ENCODE measurements around the gene SEC63. TPM values are rescaled to one million over a fixed set of nuclear protein-coding genes. Genes with fewer than 3 reads are reported as not detected.
"Not testable (repeated sequence)": the region's sequence is repeated elsewhere in the genome, so short reads cannot be mapped to it uniquely, and the experiment has no call there.

The SEC63 gene
- total RNA-seq, 1 donor from 2014 or later, result 25.3 TPM

DNA sequence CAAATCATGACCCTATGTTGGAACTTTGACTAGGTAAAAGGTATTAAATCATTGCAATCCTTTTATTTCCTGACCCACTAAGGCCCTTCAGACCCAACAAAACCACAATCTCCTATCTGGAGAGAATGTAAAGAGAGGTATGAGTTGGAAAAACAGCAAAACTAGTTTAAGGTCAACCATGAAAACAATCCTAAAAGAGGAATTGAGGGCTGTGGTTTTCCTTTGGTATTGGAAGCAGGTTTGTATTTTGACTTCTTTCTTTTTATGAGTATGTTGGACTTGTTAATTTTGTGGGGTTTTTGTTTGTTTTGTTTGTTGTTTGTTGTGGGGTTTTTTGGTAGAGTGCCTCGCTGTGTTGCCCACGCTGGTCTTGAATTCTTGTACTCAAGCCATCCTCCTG is 4.7 kb upstream of the SEC63 start:
- Histone ChIP-seq H3K4me1 (no peaks in the 10 kb centered on the region), H3K27ac (no peak overlapping the region), H3K36me3 (no peaks in the 10 kb centered on the region), H3K4me3 (no peak overlapping the region), H3K9me3 (no peaks in the 10 kb centered on the region), H3K27me3 (no peaks in the 10 kb centered on the region)
- TF ChIP-seq POLR2A (IDR thresholded peaks at IDR 0.05) (no peak), POLR2AphosphoS5 (IDR thresholded peaks at IDR 0.05; ENCODE audit: insufficient read depth in 1 of 2, low read depth in 1 of 2) (no peak)
- TF ChIP-seq, protein P1, sequence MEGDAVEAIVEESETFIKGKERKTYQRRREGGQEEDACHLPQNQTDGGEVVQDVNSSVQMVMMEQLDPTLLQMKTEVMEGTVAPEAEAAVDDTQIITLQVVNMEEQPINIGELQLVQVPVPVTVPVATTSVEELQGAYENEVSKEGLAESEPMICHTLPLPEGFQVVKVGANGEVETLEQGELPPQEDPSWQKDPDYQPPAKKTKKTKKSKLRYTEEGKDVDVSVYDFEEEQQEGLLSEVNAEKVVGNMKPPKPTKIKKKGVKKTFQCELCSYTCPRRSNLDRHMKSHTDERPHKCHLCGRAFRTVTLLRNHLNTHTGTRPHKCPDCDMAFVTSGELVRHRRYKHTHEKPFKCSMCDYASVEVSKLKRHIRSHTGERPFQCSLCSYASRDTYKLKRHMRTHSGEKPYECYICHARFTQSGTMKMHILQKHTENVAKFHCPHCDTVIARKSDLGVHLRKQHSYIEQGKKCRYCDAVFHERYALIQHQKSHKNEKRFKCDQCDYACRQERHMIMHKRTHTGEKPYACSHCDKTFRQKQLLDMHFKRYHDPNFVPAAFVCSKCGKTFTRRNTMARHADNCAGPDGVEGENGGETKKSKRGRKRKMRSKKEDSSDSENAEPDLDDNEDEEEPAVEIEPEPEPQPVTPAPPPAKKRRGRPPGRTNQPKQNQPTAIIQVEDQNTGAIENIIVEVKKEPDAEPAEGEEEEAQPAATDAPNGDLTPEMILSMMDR (IDR thresholded peaks at IDR 0.05), result no peak
- no peak for DNase-seq (ENCODE audit: extremely low spot score in 2 of 2)
- intact Hi-C loops (cut with DNase I), result no loop called here

DNA sequence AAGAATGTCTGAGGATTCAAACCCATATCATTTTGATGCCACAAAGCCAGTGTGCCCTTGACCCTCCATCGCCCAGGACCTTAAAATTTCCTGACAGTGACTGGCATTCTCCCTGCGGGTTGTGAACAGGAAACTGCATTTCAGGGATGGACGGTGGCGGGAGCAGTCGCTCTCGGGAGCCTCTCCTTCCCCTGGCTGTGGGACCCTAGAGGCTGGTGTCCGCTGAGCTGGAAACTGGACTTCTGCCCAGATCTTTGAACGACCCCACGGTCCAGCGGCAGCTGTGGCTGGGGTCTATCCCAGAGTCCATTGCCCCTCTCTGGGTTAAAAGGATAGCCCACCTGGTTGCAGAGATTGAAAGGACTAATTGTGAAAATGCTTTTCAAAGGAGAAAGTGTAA is 1.4 kb upstream of the SEC63 start:
- no peak for TF ChIP-seq POLR2AphosphoS5 (IDR thresholded peaks at IDR 0.05; ENCODE audit: insufficient read depth in 1 of 2, low read depth in 1 of 2)
- TF ChIP-seq, protein P1 (IDR thresholded peaks at IDR 0.05), result no peak
- no peak for TF ChIP-seq POLR2A (IDR thresholded peaks at IDR 0.05)
- intact Hi-C loops (cut with DNase I), result no loop called here
- Histone ChIP-seq H3K9me3 (no peaks in the 10 kb centered on the region), H3K4me3 (no peak overlapping the region), H3K27me3 (no peaks in the 10 kb centered on the region), H3K27ac (no peak overlapping the region), H3K36me3 (no peaks in the 10 kb centered on the region), H3K4me1 (peaks cover 28% of the 10 kb centered on the region)
- no peak for DNase-seq (ENCODE audit: extremely low spot score in 2 of 2)

DNA sequence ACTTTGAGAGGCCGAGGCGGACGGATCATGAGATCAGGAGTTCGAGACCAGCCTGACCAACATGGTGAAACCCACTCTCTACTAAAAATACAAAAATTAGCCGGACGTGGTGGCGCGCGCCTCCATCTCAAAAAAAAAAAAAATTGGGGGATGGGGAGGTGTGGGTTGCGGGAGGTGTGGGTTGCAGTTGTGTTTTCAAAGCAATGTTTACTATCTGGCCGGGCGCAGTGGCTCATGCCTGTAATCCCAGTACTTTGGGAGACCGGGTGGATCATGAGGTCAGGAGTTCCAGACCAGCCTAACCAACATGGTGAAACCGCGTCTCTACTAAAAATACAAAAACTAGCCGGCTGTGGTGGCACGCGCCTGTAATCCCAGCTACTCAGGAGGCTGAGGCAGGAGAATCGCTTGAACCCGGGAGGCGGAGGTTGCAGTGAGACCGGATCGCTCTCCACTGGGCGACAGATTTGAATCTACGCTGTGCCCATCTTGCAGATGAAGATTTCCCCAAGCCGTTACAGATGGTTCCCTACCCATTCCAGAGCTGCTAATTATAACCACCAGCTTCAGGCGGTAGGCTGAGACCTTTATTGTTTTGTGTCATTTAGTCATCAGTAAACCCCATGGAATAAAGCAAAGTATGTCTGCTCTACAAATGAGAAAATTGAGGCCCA is 818 bp upstream of the SEC63 start:
- Histone ChIP-seq H3K4me3 (peak overlapping the region; percentile 81 to 84), H3K4me1 (peaks cover 28% of the 10 kb centered on the region), H3K27ac (peak overlapping the region; percentile 15)
- intact Hi-C loops (cut with DNase I); H3K9me3 ChIP-seq; H3K36me3 ChIP-seq; DNase-seq (ENCODE audit: extremely low spot score in 2 of 2); H3K27me3 ChIP-seq: not testable (repeated sequence)

DNA sequence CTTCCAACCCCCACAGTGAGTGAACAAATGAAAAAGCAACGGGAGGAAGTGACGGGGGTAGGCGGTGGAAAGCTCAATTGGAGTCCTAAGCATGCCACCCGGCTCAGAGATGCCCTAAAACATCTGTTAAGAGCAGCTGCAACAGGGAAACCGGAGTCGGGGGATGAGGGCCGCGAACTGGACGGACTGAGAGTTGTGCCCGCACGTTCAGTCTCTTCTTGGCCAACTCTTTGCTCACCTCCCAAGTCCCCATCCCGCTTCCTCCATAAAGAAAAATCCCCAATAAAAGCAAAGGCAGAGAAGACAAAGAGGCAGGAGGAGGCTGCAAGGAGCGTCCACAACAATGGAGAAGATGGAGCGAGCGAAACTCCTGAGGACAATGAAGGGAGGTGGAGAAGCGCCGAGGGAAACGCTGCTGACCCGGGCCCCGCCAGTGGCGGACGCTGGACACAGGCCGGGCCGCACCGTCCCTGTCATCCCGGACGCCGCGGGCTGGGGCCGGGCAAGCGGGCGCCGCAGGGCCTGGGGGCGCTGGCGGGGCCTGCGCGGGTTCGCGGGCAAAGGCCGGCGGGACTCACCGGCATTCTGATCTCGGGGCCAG is 600 bp downstream of the SEC63 start:
- H3K9me3 ChIP-seq, result no peaks in the 10 kb centered on the region
- TF ChIP-seq, protein P1 (IDR thresholded peaks at IDR 0.05), result no peak
- TF ChIP-seq POLR2AphosphoS5 (IDR thresholded peaks at IDR 0.05; ENCODE audit: insufficient read depth in 1 of 2, low read depth in 1 of 2) (no peak), POLR2A (IDR thresholded peaks at IDR 0.05) (no peak)
- H3K36me3 ChIP-seq, result no peaks in the 10 kb centered on the region
- peaks cover 36% of the 10 kb centered on the region for H3K4me1 ChIP-seq
- H3K27me3 ChIP-seq, result no peaks in the 10 kb centered on the region
- H3K27ac ChIP-seq, result peak overlapping the region; percentile 84
- intact Hi-C loops (cut with DNase I), result no loop called here
- peak overlapping the region; percentile 81 to 84 for H3K4me3 ChIP-seq
- DNase-seq (ENCODE audit: extremely low spot score in 2 of 2), result no peak

DNA sequence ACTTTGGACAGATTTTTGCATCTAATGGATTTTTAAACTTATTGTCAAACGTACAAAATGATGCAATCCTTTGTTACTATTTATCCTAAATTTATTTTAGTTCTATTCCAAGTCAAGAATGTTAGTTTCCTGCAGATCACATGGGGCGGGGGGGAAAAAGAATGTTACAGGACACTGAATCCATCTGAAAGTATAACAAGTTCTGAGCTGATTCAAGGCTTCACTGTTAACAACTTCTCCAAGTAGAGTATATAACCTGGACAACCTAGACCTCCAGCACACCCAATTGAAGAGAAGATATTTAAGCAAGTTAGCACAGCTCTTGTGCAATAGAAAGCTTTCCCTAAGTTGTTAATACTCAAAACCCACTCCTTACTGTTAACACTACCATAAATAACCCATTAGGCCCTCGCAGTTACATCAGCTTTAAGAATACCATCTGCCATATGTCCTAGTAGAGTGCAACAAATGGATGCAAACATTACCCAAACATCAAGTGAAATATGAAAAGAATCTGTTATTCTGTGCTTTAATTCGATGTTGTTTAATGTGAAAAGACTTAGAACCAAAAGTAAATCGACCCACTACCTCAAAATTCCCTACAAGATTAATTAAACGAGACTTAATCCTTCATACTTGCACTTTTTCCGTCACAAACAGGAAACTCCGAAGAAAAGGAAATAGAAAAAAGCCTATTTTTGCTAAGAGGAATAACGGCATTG is 1.3 kb downstream of the SEC63 start:
- Histone ChIP-seq H3K27ac (peak overlapping the region; percentile 84), H3K36me3 (no peaks in the 10 kb centered on the region), H3K4me3 (peak overlapping the region; percentile 81 to 84), H3K9me3 (no peaks in the 10 kb centered on the region), H3K27me3 (no peaks in the 10 kb centered on the region), H3K4me1 (peaks cover 42% of the 10 kb centered on the region)
- intact Hi-C loops (cut with DNase I), result no loop called here
- DNase-seq (ENCODE audit: extremely low spot score in 2 of 2), result no peak
- TF ChIP-seq POLR2A (IDR thresholded peaks at IDR 0.05), result no peak
- TF ChIP-seq, protein P1 (IDR thresholded peaks at IDR 0.05), result no peak
- TF ChIP-seq POLR2AphosphoS5 (IDR thresholded peaks at IDR 0.05; ENCODE audit: insufficient read depth in 1 of 2, low read depth in 1 of 2), result no peak

All from vagina (tissue), 2 donors.